Caco-2 (cell line): ENCODE results near the gene COL11A2. TPM values are rescaled to one million over a fixed set of nuclear protein-coding genes. Genes with fewer than 3 reads are reported as not detected.

Experiments used
- BruUV-seq: library from RNA; stranded (reverse); fragments of 400-500 nt; replicated peaks from 2 replicates; lab custom pipeline; 2021; lab: Mats Ljungman, UMichigan
- CTCF ChIA-PET: fragments of 300-600 bp; sonication (Branson Sonifier 250); formaldehyde crosslinking; loops from one replicate; lab custom pipeline; 2022; ENCODE audit warnings: antibody characterized with exemption; lab: Charles Lee
- POLR2A ChIA-PET: fragments of 300-600 bp; sonication (Branson Sonifier 250); formaldehyde crosslinking; loops from one replicate; lab custom pipeline; 2022; ENCODE audit warnings: antibody characterized with exemption; lab: Charles Lee
- DNase-seq, 2 experiments: peaks; one replicate each; pipeline versions ENCODE4 v3.0.0 to v3.0.0-alpha.2; 2020 to 2022
- H3K27me3 ChIP-seq: replicated peaks from 2 replicates; pipeline ENCODE4 v1.6.0; 2011; ENCODE audit warnings: low read length; ENCODE audit not compliant: control insufficient read depth, insufficient read depth
- H3K36me3 ChIP-seq: 2 replicates; pipeline ENCODE4 v1.5.1; 2011; ENCODE audit warnings: low read length; ENCODE audit not compliant: control insufficient read depth, insufficient read depth
- H3K4me1 ChIP-seq: fragments of 250-450 bp; sonication (Bioruptor Pico); 2 replicates; pipeline ENCODE4 v1.5.1; 2020; ENCODE audit warnings: mild to moderate bottlenecking
- H3K4me3 ChIP-seq: 2 replicates; pipeline ENCODE4 v1.5.1; 2011; ENCODE audit warnings: low read depth, mild to moderate bottlenecking, control low read depth, low read length
- H3K9me3 ChIP-seq: fragments of 250-450 bp; sonication (Bioruptor Pico); 2 replicates; pipeline ENCODE4 v1.5.1; 2020; ENCODE audit warnings: mild to moderate bottlenecking, moderate library complexity
- H3K27ac Mint-ChIP-seq: one replicate; pipeline ENCODE4 v1.8.0; 2022; ENCODE audit warnings: mixed read lengths; ENCODE audit not compliant: unreplicated experiment
- H3K27me3 Mint-ChIP-seq: one replicate; pipeline ENCODE4 v1.8.0; 2022; ENCODE audit warnings: mixed read lengths; ENCODE audit not compliant: insufficient read depth, unreplicated experiment
- H3K36me3 Mint-ChIP-seq: one replicate; pipeline ENCODE4 v1.8.0; 2022; ENCODE audit warnings: mild to moderate bottlenecking, mixed read lengths; ENCODE audit not compliant: insufficient read depth, unreplicated experiment
- H3K4me1 Mint-ChIP-seq: one replicate; pipeline ENCODE4 v1.8.0; 2022; ENCODE audit warnings: low read depth, mixed read lengths; ENCODE audit not compliant: unreplicated experiment
- H3K4me3 Mint-ChIP-seq: one replicate; pipeline ENCODE4 v1.8.0; 2022; ENCODE audit warnings: mild to moderate bottlenecking, moderate library complexity, mixed read lengths; ENCODE audit not compliant: unreplicated experiment
- H3K9me3 Mint-ChIP-seq: one replicate; pipeline ENCODE4 v1.8.0; 2022; ENCODE audit warnings: mixed read lengths; ENCODE audit not compliant: unreplicated experiment
- CTCF ChIP-seq, 2 experiments: fragments of 200-600 bp in 1 of 2; IDR thresholded peaks; 1 replicate in 1 of 2; 2 replicates in 1 of 2; pipeline versions ENCODE4 v1.5.1 to v1.8.0; 2011 to 2022; ENCODE audit warnings: antibody characterized with exemption in 1 of 2, control low read depth in 1 of 2, inconsistent platforms in 1 of 2, low read depth in 1 of 2, low read length in 1 of 2, mild to moderate bottlenecking in 1 of 2, moderate library complexity in 1 of 2; ENCODE audit not compliant: insufficient read depth in 1 of 2, severe bottlenecking in 1 of 2, unreplicated experiment in 1 of 2
- intact Hi-C: fragments of 100-400 bp; cut with micrococcal nuclease; formaldehyde crosslinking; loops from one replicate; pipeline ENCODE4 v1.10.0; 2022; ENCODE audit not compliant: unreplicated experiment
- total RNA-seq: library from RNA; stranded (reverse); gene quantifications from 2 replicates; pipeline ENCODE4 v1.2.3, GENCODE V29; 2022

The COL11A2 gene
- total RNA-seq, 1 experiment from 2014 or later = 1.3 TPM

GRCh38 chr6:33205191-33206026 is 13.1 kb upstream of the COL11A2 start:
- intact Hi-C loops = loop anchor here (1.0 kb wide), 1 partner anchor 43 kb away; no protein-coding TSS in a partner anchor
- H3K36me3 Mint-ChIP-seq = peaks cover 80% of the 10 kb centered on the region
- DNase-seq = peak in 1 of 2 experiments; percentile 39
- POLR2A ChIA-PET = interaction anchor here (0.5 to 1.6 kb wide), 2 partner anchors 234 to 235 kb away, joined by 4 to 16 read pairs; no protein-coding TSS in a partner anchor
- Histone ChIP-seq H3K4me1 (peaks cover 22% of the 10 kb centered on the region), H3K4me3 (peak overlapping the region; percentile 69), H3K27me3 (no peaks in the 10 kb centered on the region), H3K9me3 (no peaks in the 10 kb centered on the region), H3K36me3 (peaks cover 17% of the 10 kb centered on the region)
- CTCF ChIA-PET = interaction anchor here (1.0 to 1.6 kb wide), 2 partner anchors 43 to 221 kb away, joined by 7 to 11 read pairs; no protein-coding TSS in a partner anchor
- TF ChIP-seq CTCF (IDR thresholded peaks at IDR 0.05; ENCODE audit: insufficient read depth in 1 of 2, low read depth in 1 of 2, low read length in 1 of 2, severe bottlenecking in 1 of 2, unreplicated experiment in 1 of 2) = no peak
- no TSS peak for BruUV-seq
- H3K27ac Mint-ChIP-seq = peak overlapping the region; percentile 90
- no peaks in the 10 kb centered on the region for H3K27me3 Mint-ChIP-seq
- H3K4me1 Mint-ChIP-seq = peaks cover 31% of the 10 kb centered on the region
- no peaks in the 10 kb centered on the region for H3K9me3 Mint-ChIP-seq
- H3K4me3 Mint-ChIP-seq = peak overlapping the region; percentile 90

GRCh38 chr6:33204415-33205190 is 12.3 kb upstream of the COL11A2 start, which contains the start of gene HSD17B8:
HSD17B8 (plus strand) TSS chr6:33204655; CDS start chr6:33204669, 14 bp downstream.
- Histone ChIP-seq H3K27me3 (no peaks in the 10 kb centered on the region), H3K4me1 (peaks cover 22% of the 10 kb centered on the region), H3K9me3 (no peaks in the 10 kb centered on the region), H3K4me3 (peak within 1 kb of the TSS; percentile 69), H3K36me3 (peaks cover 13% of the 10 kb centered on the region)
- no TSS peak for BruUV-seq
- no peaks in the 10 kb centered on the region for H3K9me3 Mint-ChIP-seq
- H3K4me1 Mint-ChIP-seq = peaks cover 31% of the 10 kb centered on the region
- DNase-seq = peak; percentile 93
- ChIA-PET CTCF (interaction anchor here (1.0 to 1.6 kb wide), 3 partner anchors 44 to 271 kb away, joined by 7 to 11 read pairs (median 7); no protein-coding TSS in a partner anchor), POLR2A (interaction anchor here (0.7 to 1.6 kb wide), 3 partner anchors 84 to 1701 kb away, joined by 3 to 16 read pairs (median 9); partner anchors contain the start of gene WDR46)
- peak within 1 kb of the TSS; percentile 90 for H3K27ac Mint-ChIP-seq
- no peaks in the 10 kb centered on the region for H3K27me3 Mint-ChIP-seq
- peaks cover 74% of the 10 kb centered on the region for H3K36me3 Mint-ChIP-seq
- H3K4me3 Mint-ChIP-seq = peak within 1 kb of the TSS; percentile 90
- no peak for TF ChIP-seq CTCF (IDR thresholded peaks at IDR 0.05; ENCODE audit: insufficient read depth in 1 of 2, low read depth in 1 of 2, low read length in 1 of 2, severe bottlenecking in 1 of 2, unreplicated experiment in 1 of 2)
- intact Hi-C loops = loop anchor here (1.0 kb wide), 1 partner anchor 44 kb away; no protein-coding TSS in a partner anchor

- H3K27me3 Mint-ChIP-seq = no peaks in the 10 kb centered on the region
- H3K9me3 Mint-ChIP-seq = no peaks in the 10 kb centered on the region
- BruUV-seq = no TSS peak
- intact Hi-C loops = no loop called here
- Histone ChIP-seq H3K27me3 (no peaks in the 10 kb centered on the region), H3K4me3 (no peak overlapping the region), H3K36me3 (peaks cover 13% of the 10 kb centered on the region), H3K9me3 (no peaks in the 10 kb centered on the region), H3K4me1 (peaks cover 22% of the 10 kb centered on the region)
- H3K27ac Mint-ChIP-seq = no peak overlapping the region
- H3K36me3 Mint-ChIP-seq = peaks cover 69% of the 10 kb centered on the region
- no peak for TF ChIP-seq CTCF (IDR thresholded peaks at IDR 0.05; ENCODE audit: insufficient read depth in 1 of 2, low read depth in 1 of 2, low read length in 1 of 2, severe bottlenecking in 1 of 2, unreplicated experiment in 1 of 2)
- no peak for DNase-seq
- POLR2A ChIA-PET = interaction anchor here (0.7 to 1.6 kb wide), 3 partner anchors 85 to 1701 kb away, joined by 3 to 16 read pairs (median 9); partner anchors contain the start of gene WDR46
- H3K4me1 Mint-ChIP-seq = peaks cover 33% of the 10 kb centered on the region
- peak overlapping the region; percentile 90 for H3K4me3 Mint-ChIP-seq
- CTCF ChIA-PET = interaction anchor here (1.0 to 1.6 kb wide), 2 partner anchors 44 to 271 kb away, joined by 7 to 11 read pairs; no protein-coding TSS in a partner anchor
These were observed 11.8 kb upstream of the COL11A2 start for GRCh38 chr6:33204165-33204414.
